GM13976 (cell line): ENCODE measurements around the gene GPR176.

Experiments used
- DNase-seq: peaks from one replicate; pipeline ENCODE4 v3.0.0; 2012; ENCODE audit warnings: low spot score
- in situ Hi-C: fragments of 300-500 bp; cut with MboI; formaldehyde crosslinking; loops from one replicate; pipeline ENCODE4 v1.12.0; 2022; ENCODE audit warnings: low sequenced_read_pairs, mixed read lengths, inconsistent platforms; ENCODE audit not compliant: unreplicated experiment
- TF ChIP-seq, protein P1 (sequence below): IDR thresholded peaks from 2 replicates; pipeline ENCODE4 v1.5.1; 2012; ENCODE audit warnings: borderline replicate concordance, mild to moderate bottlenecking; ENCODE audit not compliant: insufficient read depth; ENCODE audit errors: extremely low read depth, missing control alignments, control extremely low read depth

Gene GPR176

DNA sequence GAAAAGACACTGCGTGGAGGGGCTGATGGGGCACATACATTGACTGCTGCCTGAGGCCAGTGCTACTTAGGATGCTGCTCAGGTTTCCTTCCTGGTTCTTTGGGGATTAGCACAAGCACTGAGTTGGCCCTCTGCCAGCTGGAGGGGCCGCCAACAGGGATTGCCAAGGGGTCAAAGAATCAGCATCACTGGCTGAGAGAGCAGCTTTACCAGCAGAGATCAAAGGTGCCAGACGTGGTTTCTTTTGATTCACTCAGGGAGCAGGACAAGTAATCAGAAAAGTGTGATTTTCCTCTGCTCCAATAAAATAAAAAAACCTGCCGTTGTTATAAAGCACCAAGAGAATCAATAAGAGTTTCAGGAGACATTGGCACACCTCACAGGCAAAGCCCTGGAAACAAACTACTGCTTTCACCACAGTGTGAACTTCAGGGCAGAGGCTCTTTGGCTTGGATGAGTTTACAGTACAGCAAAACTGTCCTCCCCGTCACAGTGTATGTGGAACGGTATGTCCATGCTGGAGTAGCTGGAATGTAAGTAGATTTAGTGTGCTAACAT is 91.6 kb downstream of the GPR176 start:
- in situ Hi-C loops: no loop called here
- TF ChIP-seq, protein P1, sequence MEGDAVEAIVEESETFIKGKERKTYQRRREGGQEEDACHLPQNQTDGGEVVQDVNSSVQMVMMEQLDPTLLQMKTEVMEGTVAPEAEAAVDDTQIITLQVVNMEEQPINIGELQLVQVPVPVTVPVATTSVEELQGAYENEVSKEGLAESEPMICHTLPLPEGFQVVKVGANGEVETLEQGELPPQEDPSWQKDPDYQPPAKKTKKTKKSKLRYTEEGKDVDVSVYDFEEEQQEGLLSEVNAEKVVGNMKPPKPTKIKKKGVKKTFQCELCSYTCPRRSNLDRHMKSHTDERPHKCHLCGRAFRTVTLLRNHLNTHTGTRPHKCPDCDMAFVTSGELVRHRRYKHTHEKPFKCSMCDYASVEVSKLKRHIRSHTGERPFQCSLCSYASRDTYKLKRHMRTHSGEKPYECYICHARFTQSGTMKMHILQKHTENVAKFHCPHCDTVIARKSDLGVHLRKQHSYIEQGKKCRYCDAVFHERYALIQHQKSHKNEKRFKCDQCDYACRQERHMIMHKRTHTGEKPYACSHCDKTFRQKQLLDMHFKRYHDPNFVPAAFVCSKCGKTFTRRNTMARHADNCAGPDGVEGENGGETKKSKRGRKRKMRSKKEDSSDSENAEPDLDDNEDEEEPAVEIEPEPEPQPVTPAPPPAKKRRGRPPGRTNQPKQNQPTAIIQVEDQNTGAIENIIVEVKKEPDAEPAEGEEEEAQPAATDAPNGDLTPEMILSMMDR: no peak
- no peak for DNase-seq

- TF ChIP-seq, protein P1: no peak
- DNase-seq: no peak
- in situ Hi-C loops: no loop called here
Measured at GRCh38 chr15:39826975-39827374, 93.1 kb downstream of the GPR176 start.

DNA sequence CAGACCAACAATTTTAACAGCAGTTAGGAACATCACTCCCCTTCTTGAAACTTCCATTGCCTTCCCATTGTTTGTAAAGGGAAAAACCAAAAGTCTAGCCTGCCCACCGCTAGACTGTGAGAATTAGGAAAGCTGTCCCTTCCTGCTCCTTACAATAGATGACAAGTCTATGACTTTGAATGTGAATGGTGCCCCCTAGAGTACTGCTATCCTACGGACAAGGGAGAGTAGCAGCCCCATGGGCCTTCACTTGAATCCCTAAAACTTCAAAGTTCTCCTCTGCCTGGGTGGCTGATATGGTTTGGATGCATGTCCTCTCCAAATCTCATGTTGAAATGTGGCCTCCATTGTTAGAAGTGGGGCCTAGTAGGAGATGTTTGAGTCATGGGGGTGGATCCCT is 96.4 kb downstream of the GPR176 start:
- no peak for DNase-seq
- TF ChIP-seq, protein P1: no peak
- in situ Hi-C loops: no loop called here

DNA sequence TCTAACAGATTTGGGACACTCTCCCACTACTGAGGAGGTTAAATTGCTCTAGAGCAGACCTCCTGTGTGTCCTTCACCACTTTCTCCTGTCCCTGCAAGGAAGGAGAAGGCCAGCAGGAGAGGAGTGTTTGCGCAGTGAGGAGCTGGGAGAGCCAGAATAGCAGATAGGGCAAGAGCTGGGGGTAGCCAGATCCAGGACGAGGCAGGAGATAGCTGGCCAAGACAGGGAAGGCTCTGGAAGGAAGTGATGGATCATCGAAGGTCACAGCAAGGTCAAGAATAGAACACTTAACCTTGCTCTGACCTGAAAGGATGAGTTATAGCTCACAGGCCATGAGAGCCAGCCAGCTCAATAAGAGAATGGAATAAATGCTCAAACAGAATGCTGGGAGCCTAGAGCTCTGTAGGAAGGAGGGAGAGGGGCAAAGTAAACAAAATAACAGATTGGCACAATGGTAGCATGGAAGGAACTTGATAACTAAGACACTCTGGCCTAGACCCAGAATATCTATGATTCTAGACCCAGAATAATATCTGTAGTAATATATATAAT is 99.9 kb downstream of the GPR176 start:
- in situ Hi-C loops: no loop called here
- no peak for DNase-seq
- TF ChIP-seq, protein P1: no peak

DNA sequence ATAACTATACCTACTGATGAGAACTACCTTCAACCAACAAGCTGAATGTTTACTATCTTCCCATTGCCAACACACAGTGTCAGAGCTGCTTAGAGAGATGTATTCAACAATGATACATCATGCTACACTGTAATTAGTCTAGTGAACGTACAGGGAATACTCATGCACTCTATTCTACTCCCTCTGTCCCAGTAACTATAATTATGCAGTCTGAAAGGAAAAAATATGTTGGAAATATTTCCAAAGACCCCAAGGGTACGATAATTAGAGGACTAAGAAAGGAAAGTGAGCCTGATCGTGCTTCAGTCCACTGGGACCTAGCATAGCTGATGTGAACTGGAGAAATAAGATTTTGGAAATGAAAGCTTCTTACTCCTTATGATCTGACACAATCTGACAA is 100.5 kb downstream of the GPR176 start:
- TF ChIP-seq, protein P1: no peak
- in situ Hi-C loops: no loop called here
- no peak for DNase-seq

DNA sequence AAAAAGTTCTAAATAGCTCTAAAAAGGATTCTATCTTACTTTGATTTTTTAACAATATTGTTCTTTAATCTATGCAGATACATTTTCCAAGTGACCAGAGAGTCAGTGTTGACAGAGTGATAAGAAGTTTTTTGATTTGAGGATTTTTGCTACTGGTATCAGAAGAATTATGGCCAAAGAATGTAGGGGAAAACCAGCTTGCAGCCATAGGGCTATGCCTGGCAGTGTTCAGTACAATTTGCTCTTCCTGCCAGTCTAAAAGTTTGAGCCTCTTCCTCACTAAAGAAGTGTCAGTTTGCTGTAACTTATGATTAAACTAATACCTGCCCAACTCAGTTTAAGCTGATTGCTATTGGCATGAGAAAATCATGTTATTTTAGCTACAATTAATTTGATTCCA is 102.2 kb downstream of the GPR176 start:
- in situ Hi-C loops: no loop called here
- TF ChIP-seq, protein P1: no peak
- no peak for DNase-seq
